Stimulated activated CD4-positive, alpha-beta T cell treated with anti-CD3 and anti-CD28 coated beads, Interleukin-1b, Interleukin-23, amount 100 ng/mL, for 1 hour (primary cell): ENCODE measurements around the gene PLA2G6.
"Not testable (repeated sequence)": the region's sequence is repeated elsewhere in the genome, so short reads cannot be mapped to it uniquely, and the experiment has no call there.

ENCODE experiments used
- DNase-seq, 2 donors: peaks; one replicate each; pipeline ENCODE4 v3.0.0-alpha.2; 2020; ENCODE audit warnings: low read depth in 2 of 2

Gene PLA2G6

GRCh38 chr22:38167988-38168407 is 13.6 kb downstream of the PLA2G6 start:
- DNase-seq, result no peak

- DNase-seq, result no peak
Measured at GRCh38 chr22:38165922-38166593, 15.6 kb downstream of the PLA2G6 start.

- DNase-seq, result no peak
Measured at GRCh38 chr22:38164551-38164918, 17.1 kb downstream of the PLA2G6 start.

GRCh38 chr22:38163844-38164550 is 17.6 kb downstream of the PLA2G6 start:
- no peak for DNase-seq

- DNase-seq, result no peak
Measured at GRCh38 chr22:38162881-38163843, 18.5 kb downstream of the PLA2G6 start.

GRCh38 chr22:38155703-38156102 is 25.9 kb downstream of the PLA2G6 start:
- DNase-seq, result no peak

- DNase-seq, result not testable (repeated sequence)
Measured at GRCh38 chr22:38154563-38154915, 27.1 kb downstream of the PLA2G6 start.

GRCh38 chr22:38153821-38154562 is 27.6 kb downstream of the PLA2G6 start:
- no peak for DNase-seq

GRCh38 chr22:38151126-38151500 is 30.5 kb downstream of the PLA2G6 start:
- DNase-seq, result no peak

- no peak for DNase-seq
Measured at GRCh38 chr22:38148245-38148644, 33.4 kb downstream of the PLA2G6 start.

GRCh38 chr22:38146166-38146565 is 35.5 kb downstream of the PLA2G6 start:
- DNase-seq, result not testable (repeated sequence)

GRCh38 chr22:38144025-38144405 is 37.6 kb downstream of the PLA2G6 start:
- DNase-seq, result no peak

GRCh38 chr22:38142606-38143005 is 39.0 kb downstream of the PLA2G6 start:
- DNase-seq, result no peak

- DNase-seq, result no peak
Measured at GRCh38 chr22:38141217-38141973, 40.2 kb downstream of the PLA2G6 start.

GRCh38 chr22:38139901-38140300 is 41.7 kb downstream of the PLA2G6 start:
- DNase-seq, result no peak

- no peak for DNase-seq
Measured at GRCh38 chr22:38138961-38139360, 42.7 kb downstream of the PLA2G6 start.

GRCh38 chr22:38137876-38138687 is 43.5 kb downstream of the PLA2G6 start:
- DNase-seq, result no peak

- DNase-seq, result no peak
Measured at GRCh38 chr22:38136607-38137006, 45.0 kb downstream of the PLA2G6 start.

GRCh38 chr22:38135133-38135706 is 46.4 kb downstream of the PLA2G6 start:
- no peak for DNase-seq

- DNase-seq, result no peak
Measured at GRCh38 chr22:38133331-38133730, 48.3 kb downstream of the PLA2G6 start.
